ENCODE measurements around the gene ZBTB12. TPM values are rescaled to one million over a fixed set of nuclear protein-coding genes. Genes with fewer than 3 reads are reported as not detected.

Gene ZBTB12
- total and polyA plus RNA-seq, 2 of the 4 experiments (the other 2 are of a cell fraction), result 2.0 to 8.5 TPM

DNA sequence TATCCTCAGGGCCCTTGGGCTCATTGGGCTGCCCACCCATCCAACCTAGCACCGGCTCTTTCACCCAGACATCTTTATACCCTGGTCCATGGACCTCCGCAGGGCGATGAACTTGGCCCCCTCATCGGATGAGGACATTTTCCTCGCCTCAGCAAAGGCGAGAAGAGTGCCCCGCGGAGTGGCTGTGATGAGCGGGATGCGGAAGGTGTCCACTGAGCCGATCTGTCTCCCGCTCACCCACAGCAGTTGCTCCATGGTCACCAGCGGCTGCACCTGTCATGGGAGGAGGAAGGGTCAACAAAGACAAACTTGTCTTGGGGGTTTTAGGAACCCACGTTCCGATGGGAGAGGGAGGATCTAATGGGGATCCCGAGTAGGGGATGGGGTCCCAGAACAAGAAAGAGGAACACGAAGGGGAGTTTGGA lies 40.0 kb downstream of the ZBTB12 start:
- H3K27ac ChIP-seq (ENCODE audit: insufficient read depth, low read length), result peak overlapping the region; percentile 50
- DNase-seq (no peak), ATAC-seq (ENCODE audit: low read depth) (no peak)
- no peak overlapping the region for H4K91ac ChIP-seq (ENCODE audit: insufficient read depth, low read depth, low read length)
- no TSS peak for BruUV-seq (replicated peaks)
- POLR2A ChIA-PET (ENCODE audit: unreplicated experiment), result no interaction called here
- H3K9ac ChIP-seq (ENCODE audit: low read depth, low read length), result peak overlapping the region; percentile 67
- 55% methylated on average over 4 of the region's 17 CpGs; no CpG with 5 or more reads in 1 of the 2 experiments for WGBS, 2 experiments (ENCODE audit: extremely low coverage in 2 of 2, insufficient read length in 1 of 2)
- peak overlapping the region; percentile 49; the same call in 1 of the 2 replicates for H3K4ac ChIP-seq (ENCODE audit: low read depth, low read length)
- peak overlapping the region; percentile 72 for H3K4me3 ChIP-seq (ENCODE audit: insufficient read depth, low read depth, low read length)
- H2AFZ ChIP-seq (replicated peaks; ENCODE audit: low read length, poor library complexity), result peak overlapping the region; percentile 97
- peak overlapping the region; percentile 97 for H2AK9ac ChIP-seq (replicated peaks; ENCODE audit: low read depth, low read length, poor library complexity)
- peak overlapping the region in 1 of 2 experiments; percentile 64; a peak in 1 of 4 replicates for H4K8ac ChIP-seq (ENCODE audit: low read depth in 2 of 2, low read length in 2 of 2)
- H3K36me3 ChIP-seq (ENCODE audit: control insufficient read depth, insufficient read depth, low read length), result peaks cover 23% of the 10 kb centered on the region
- dilution Hi-C loops (cut with HindIII; ENCODE audit: low sequenced_read_pairs, unreplicated experiment), result no loop called here
- no peak overlapping the region for H2BK15ac ChIP-seq (ENCODE audit: low read depth, low read length)
- in situ Hi-C loops (cut with MboI; ENCODE audit: low sequenced_read_pairs), result no loop called here
- peak overlapping the region; percentile 61 for H3K14ac ChIP-seq (replicated peaks; ENCODE audit: low read depth, low read length)
- CTCF ChIA-PET, result no interaction called here
- TF ChIP-seq, protein P1, sequence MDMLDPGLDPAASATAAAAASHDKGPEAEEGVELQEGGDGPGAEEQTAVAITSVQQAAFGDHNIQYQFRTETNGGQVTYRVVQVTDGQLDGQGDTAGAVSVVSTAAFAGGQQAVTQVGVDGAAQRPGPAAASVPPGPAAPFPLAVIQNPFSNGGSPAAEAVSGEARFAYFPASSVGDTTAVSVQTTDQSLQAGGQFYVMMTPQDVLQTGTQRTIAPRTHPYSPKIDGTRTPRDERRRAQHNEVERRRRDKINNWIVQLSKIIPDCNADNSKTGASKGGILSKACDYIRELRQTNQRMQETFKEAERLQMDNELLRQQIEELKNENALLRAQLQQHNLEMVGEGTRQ (IDR thresholded peaks at IDR 0.05; ENCODE audit: low read depth, low read length), result no peak
- TF ChIP-seq SMC3 (IDR thresholded peaks at IDR 0.05; ENCODE audit: low read depth, low read length) (no peak), NFE2L2 (IDR thresholded peaks at IDR 0.05; ENCODE audit: low read depth, low read length) (no peak), RAD21 (IDR thresholded peaks at IDR 0.05; ENCODE audit: low read length) (no peak), CEBPB (IDR thresholded peaks at IDR 0.05; ENCODE audit: low read depth, low read length) (no peak), MAFK (IDR thresholded peaks at IDR 0.05; ENCODE audit: low read depth, low read length) (no peak), RCOR1 (IDR thresholded peaks at IDR 0.05; ENCODE audit: insufficient replicate concordance, low read length) (no peak), MXI1 (IDR thresholded peaks at IDR 0.05; ENCODE audit: borderline replicate concordance, low read depth, low read length) (no peak), BHLHE40 (IDR thresholded peaks at IDR 0.05; ENCODE audit: low read depth, low read length) (no peak), MAZ (IDR thresholded peaks at IDR 0.05; ENCODE audit: borderline replicate concordance, low read depth, low read length) (no peak), RFX5 (IDR thresholded peaks at IDR 0.05; ENCODE audit: low read depth, low read length) (no peak), POLR2A (IDR thresholded peaks at IDR 0.05; ENCODE audit: low read depth, low read length) (no peak), CHD1 (IDR thresholded peaks at IDR 0.05; ENCODE audit: low read depth, low read length) (no peak; the same call in 1 of the 2 replicates), FOS (IDR thresholded peaks at IDR 0.05; ENCODE audit: low read depth, low read length) (no peak)
- TF ChIP-seq, protein P2, sequence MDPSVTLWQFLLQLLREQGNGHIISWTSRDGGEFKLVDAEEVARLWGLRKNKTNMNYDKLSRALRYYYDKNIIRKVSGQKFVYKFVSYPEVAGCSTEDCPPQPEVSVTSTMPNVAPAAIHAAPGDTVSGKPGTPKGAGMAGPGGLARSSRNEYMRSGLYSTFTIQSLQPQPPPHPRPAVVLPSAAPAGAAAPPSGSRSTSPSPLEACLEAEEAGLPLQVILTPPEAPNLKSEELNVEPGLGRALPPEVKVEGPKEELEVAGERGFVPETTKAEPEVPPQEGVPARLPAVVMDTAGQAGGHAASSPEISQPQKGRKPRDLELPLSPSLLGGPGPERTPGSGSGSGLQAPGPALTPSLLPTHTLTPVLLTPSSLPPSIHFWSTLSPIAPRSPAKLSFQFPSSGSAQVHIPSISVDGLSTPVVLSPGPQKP (IDR thresholded peaks at IDR 0.05; ENCODE audit: borderline replicate concordance, low read depth, low read length), result no peak
- TF ChIP-seq, protein P3, sequence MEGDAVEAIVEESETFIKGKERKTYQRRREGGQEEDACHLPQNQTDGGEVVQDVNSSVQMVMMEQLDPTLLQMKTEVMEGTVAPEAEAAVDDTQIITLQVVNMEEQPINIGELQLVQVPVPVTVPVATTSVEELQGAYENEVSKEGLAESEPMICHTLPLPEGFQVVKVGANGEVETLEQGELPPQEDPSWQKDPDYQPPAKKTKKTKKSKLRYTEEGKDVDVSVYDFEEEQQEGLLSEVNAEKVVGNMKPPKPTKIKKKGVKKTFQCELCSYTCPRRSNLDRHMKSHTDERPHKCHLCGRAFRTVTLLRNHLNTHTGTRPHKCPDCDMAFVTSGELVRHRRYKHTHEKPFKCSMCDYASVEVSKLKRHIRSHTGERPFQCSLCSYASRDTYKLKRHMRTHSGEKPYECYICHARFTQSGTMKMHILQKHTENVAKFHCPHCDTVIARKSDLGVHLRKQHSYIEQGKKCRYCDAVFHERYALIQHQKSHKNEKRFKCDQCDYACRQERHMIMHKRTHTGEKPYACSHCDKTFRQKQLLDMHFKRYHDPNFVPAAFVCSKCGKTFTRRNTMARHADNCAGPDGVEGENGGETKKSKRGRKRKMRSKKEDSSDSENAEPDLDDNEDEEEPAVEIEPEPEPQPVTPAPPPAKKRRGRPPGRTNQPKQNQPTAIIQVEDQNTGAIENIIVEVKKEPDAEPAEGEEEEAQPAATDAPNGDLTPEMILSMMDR (conservative IDR thresholded peaks at IDR 0.05; ENCODE audit: low read depth, low read length), result no peak
- H4K5ac ChIP-seq (ENCODE audit: low read depth, low read length), result no peak overlapping the region
- no peaks in the 10 kb centered on the region for H3K9me3 ChIP-seq (ENCODE audit: control insufficient read depth, insufficient read depth, low read length)
- peak overlapping the region; percentile 66; the same call in 1 of the 2 replicates for H2AK5ac ChIP-seq (ENCODE audit: low read depth, low read length)
- peak overlapping the region; percentile 47; the same call in 1 of the 2 replicates for H3K23ac ChIP-seq (ENCODE audit: low read depth, low read length)
- H2BK20ac ChIP-seq (ENCODE audit: low read depth, low read length), result no peak overlapping the region
- no peaks in the 10 kb centered on the region for H4K20me1 ChIP-seq (ENCODE audit: insufficient read depth, low read length)
- H3K18ac ChIP-seq (ENCODE audit: low read depth, low read length), result no peak overlapping the region
- peaks cover 4% of the 10 kb centered on the region for H3K4me1 ChIP-seq (ENCODE audit: control insufficient read depth, insufficient read depth, low read length)
- peaks cover 7 to 20% of the 10 kb centered on the region in 2 experiments; a peak in 2 of 4 replicates for H3K79me1 ChIP-seq (ENCODE audit: low read depth in 1 of 2, low read length in 2 of 2)
- H3K9me1 ChIP-seq (ENCODE audit: insufficient read depth, low read length), result peaks cover 2% of the 10 kb centered on the region; the same call in 1 of the 2 replicates
- H2BK5ac ChIP-seq (ENCODE audit: low read depth, low read length, poor library complexity, severe bottlenecking), result no peak overlapping the region
- no peak overlapping the region for H2BK120ac ChIP-seq (ENCODE audit: low read depth, low read length)
- H3K56ac ChIP-seq (ENCODE audit: extremely low read depth, insufficient read depth, low read length), result 0 out of 2 replicates have a peak overlapping the region, but pooled peaks have one; percentile 14
- intact Hi-C loops (cut with micrococcal nuclease), result loop anchor here (2.0 kb wide), 1 partner anchor 27 kb away; no protein-coding TSS in a partner anchor
- H3K4me2 ChIP-seq (ENCODE audit: low read depth, low read length), result peak overlapping the region; percentile 98
- no peaks in the 10 kb centered on the region for H3K27me3 ChIP-seq (ENCODE audit: control insufficient read depth, insufficient read depth, low read length)

All from IMR-90 (cell line).